HG02938 (cell line): ENCODE results near the gene SZT2.

ENCODE experiments used
- ATAC-seq: cut with Tn5 transposase; IDR thresholded peaks from one replicate; pipeline ENCODE4 v1.9.1; 2021; ENCODE audit warnings: mild to moderate bottlenecking, moderate library complexity; ENCODE audit not compliant: unreplicated experiment

SZT2 gene

DNA sequence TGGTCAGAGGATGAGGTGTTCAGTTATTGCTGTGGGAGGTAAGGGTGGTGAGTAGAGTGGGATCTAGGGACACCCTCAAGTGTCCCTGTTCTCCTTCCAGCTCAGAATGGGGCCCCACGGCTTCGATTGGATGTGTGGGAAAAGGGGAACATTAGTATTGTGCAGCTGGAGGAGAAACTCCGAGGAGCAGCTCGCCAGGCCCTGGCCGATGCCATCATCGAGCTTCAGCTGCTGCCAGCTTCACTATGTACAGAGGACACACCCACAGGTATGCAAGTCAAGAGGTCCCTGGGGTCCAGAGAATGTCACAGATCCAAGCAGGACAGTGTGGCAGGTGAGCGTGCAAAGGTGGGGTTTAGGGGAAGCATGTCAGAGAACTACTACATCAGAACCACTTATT lies 50.1 kb downstream of the SZT2 start:
- no peak for ATAC-seq

DNA sequence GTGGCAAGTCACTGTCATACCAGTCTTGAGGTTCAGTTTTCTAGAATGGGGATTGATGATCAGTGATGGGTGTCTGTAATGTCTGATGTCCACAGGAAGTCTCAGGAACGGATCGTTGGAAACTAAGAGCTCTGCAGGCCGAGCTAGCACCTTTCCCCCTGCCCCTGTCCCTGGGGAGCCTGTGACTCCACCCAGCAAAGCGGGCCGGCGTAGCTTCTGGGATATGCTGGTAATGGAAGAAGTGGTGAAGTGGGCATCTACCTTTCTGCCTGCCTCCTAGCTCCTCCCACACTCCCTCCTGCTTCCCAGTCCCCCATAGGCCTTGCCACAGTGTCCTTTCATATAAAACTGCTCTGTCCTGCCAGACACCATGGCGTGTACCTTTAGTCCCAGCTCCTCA lies 50.7 kb downstream of the SZT2 start:
- ATAC-seq: no peak

DNA sequence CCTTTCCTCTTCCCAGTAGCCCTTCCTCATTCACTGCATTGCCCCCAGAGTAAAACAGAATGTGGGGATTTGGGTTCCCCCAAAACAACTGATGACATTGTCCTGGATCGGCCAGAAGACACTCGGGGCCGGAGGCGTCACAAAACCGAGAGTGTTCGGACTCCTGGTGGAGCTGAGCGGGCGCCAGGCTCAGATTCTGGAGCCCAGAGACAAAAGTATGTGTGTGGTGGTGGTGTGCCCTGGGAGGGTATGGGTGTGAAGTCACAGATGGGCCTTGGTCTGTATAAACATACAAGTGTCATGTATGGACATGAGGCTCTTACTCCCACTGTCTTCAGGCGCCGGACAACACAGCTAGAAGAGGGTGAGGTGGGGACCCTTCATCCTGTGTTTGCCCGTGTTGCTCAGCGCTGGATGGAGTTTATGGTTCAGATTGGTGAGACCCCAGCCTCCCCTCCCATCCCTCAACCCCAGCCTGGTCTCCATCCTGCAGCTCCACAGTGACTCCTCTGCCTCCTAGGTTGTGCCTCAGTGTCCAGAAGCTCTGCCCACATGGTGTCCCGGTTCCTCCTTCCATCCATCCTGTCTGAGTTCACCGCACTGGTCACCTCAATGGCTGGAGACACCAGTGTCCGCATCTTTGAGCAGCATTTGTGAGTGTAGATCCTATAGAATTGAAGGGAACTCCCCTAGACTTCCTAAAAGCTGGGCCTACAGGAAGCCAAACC lies 51.6 kb downstream of the SZT2 start:
- ATAC-seq: no peak

DNA sequence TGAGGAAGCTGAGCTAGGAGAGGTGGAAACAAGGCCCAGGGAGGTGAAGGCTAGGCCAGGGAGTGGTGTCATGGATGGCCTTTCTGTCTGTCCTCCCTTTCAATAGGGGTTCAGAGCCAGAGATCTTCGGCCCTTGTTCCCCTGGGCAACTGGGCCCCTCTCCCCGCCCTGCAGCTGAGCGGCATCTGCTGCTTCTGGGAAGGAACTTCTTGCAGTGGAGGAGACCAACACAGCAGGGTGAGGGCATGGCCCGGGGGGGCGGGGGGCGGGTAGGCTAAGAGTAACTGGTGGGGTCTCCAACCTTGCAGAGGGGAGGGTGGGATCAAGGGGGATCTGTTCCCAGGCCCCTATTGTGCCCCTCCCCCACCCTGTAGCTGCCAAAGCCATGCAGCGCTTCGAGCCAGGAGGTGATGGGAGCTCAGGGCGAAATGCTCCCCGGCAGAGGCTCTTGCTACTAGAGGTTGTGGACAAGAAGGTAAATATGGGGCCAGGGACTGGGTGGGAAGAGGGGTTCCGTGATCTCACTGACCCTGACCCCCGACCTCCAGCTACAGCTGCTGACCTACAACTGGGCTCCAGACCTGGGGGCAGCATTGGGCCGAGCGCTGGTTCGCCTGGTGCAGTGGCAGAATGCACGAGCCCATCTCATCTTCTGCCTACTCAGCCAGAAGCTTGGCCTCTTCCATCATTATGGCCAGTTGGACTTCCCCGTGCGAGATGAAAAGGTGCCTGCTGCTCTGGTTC lies 52.4 kb downstream of the SZT2 start:
- ATAC-seq: no peak

DNA sequence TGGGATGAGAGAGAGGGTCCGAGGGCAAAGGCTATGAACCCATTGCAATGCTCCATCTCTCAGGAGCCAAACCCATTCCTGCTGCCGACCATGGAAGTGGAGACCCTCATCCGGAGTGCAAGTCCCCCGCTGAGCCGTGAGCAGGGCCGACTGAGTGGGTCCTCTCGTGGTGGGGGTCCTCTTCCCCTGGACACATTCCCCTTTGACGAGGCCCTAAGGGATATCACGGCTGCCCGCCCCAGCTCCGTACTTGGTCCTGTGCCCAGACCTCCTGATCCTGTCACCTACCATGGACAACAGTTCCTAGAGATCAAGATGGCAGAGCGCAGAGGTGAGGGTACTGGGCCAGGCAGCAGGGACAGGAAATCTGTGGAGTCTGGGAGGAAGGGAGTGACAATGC lies 53.1 kb downstream of the SZT2 start:
- ATAC-seq: no peak

DNA sequence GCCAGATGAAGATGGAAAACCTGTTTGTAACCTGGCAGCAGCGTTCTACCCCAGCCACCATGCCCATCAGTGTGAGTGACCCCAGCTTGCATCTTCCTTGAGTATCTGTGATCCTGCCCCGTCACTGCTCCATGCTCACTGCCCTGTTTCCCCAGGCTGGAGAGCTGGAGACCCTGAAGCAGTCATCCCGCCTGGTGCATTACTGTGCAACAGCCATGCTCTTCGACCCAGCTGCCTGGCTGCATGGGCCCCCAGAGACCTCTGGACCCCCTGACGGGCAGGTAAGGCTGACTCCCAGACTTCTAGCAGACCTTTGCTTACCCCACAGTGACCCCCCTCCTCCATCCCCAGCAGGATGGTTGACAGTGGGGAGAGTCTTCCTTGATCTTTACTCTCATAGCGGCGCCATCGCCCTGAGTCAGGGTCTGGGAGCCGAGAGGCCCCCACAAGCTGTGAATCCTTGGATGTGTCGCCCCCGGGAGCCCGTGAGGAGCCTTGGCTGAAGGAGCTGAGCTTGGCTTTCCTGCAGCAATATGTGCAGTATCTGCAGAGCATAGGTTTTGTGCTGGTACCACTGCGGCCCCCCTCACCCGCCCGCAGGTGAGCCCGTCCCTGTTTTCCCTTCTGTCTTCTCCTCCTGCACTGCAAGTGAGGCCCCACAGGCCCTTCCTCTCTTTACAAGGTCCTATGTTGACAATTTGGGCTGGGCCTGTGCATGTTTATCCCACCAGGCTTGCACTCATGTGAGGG lies 53.7 kb downstream of the SZT2 start:
- ATAC-seq: no peak

DNA sequence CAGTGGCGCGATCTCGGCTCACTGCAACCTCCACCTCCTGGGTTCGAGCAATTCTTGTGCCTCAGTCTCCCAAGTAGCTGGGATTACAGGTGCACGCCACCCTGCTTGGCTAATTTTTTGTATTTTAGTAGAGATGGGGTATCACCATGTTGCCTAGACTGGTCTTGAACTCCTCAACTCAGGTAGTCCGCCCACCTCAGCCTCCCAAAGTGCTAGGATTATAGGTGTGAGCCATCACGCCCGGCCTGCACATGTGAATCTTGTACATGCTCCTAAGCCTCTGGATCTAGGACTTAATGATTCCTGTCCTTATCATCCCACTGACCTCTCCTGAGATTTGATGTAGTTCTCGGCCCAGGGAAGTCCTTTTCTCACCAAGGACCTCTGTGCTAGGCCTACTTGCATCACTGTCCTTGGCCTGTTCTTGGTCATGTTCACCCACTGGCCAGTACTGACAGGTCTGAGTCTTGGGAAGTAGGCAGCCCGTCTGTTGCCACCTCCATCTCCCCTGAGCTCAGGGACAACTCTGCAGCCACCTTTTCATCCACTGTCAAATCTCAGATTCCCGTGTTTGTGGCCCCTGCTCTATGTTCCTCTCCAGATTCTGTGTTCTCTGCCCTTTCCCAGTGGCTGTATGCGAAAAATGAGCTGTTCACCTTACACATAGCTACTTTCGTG lies 54.6 kb downstream of the SZT2 start:
- ATAC-seq: no peak

DNA sequence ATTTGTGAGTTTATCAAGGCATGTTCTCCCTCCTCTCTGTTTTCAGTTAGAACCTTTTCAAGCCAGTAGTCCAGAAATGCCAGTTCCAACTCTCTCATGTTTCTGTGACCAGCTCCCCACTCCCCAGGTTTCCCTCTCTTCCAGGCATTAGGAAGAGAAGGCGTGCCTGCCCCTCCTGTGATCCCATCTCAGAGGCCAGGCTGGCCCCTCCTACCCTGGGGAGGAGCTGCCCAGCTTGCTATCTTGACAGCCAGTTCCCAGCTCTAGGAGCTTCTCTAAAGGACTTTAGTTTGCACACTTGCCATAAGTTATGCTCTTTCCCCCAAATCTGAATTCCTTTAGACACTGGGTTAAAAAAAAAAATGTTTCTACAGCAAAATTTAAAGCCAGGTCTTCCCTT lies 55.1 kb downstream of the SZT2 start:
- no peak for ATAC-seq

DNA sequence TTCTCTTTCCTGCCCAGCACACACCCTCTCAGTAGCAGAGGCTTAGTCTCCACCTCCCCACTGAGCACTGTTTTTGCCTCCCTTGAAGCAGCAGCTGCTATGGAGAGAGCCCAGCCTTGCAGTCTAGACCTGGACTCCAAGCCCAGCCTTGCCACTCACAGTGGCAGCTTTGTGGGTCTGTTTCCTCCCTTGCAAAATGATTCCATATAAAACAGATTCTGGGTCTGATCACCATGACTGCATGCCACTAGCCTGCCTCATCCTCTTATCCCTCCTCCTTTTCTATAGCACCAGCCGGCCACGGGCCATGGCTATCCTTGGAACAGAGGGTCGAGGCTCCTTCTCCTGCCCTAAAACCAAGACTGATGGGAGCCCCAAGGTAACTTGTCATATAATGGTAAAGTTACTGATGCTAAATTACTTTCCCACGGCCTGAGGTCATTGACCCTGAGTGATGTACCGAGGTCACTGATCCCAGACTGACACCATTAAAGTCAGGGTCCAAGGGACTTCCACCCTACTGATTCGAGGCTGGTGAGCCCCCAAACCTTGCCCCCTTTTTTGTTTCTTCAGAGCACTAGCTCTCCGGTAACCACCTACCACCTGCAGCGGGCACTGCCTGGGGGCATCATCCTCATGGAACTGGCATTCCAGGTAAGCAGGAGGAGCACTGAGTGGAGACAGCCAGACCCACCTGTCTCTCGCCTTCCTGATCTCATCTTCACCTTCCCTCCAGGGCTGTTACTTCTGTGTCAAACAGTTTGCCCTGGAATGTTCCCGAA lies 56.1 kb downstream of the SZT2 start:
- no peak for ATAC-seq

DNA sequence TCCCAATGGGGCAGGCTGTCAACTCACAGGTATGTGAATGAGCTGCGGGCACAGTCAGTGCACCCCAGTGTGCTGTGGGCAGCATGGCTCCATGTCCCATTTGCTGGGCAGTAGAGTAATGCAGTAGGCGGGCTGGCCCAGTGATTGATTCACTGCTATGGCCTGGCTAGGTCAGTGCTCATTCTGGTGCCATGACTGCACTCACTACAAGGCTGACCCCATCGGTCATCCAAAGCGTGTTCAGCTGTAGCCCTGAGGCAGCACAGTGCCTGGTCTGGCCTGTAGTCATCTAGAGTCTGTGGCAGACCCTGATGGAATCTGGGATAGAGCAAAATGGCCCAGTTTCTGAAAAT lies 56.7 kb downstream of the SZT2 start:
- ATAC-seq: no peak

DNA sequence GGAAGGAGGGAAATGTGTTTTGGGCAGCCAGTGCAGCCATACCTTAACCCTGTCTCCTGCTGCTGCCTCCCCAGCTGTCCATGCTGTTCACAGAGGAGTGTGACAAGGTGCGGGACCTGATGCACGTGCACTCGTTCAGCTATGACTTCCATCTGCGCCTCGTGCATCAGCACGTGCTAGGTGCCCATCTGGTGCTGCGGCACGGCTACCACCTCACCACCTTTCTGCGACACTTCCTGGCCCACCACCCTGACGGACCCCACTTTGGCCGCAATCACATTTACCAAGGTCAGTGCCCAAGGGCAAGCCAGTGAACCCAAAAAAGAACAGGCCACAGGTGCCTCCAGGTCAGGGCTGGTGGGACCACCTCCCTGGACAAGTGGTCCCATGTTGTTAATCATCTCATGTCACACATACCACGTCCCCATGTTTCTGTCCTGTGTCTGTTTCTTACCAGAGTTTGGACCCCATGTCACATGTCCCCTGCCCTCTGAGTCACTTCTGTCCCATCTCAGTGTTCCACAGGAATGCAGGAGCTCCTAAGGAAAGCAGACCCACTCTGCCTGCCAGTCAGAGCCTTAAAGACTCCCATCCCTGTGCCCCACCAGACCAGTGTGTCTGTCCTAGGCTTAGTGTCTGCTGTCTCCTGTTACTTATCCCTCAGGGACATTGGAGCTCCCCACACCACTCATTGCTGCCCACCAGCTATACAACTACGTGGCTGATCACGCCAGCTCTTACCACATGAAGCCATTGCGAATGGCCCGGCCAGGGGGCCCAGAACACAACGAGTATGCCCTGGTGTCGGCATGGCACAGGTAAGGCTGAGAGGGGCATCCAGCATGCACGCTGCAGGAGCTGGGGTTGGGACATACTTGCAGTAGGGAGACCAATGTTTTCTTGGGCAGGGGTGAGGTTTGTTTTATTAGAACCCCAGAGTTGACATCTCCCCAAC lies 57.5 kb downstream of the SZT2 start:
- no peak for ATAC-seq

DNA sequence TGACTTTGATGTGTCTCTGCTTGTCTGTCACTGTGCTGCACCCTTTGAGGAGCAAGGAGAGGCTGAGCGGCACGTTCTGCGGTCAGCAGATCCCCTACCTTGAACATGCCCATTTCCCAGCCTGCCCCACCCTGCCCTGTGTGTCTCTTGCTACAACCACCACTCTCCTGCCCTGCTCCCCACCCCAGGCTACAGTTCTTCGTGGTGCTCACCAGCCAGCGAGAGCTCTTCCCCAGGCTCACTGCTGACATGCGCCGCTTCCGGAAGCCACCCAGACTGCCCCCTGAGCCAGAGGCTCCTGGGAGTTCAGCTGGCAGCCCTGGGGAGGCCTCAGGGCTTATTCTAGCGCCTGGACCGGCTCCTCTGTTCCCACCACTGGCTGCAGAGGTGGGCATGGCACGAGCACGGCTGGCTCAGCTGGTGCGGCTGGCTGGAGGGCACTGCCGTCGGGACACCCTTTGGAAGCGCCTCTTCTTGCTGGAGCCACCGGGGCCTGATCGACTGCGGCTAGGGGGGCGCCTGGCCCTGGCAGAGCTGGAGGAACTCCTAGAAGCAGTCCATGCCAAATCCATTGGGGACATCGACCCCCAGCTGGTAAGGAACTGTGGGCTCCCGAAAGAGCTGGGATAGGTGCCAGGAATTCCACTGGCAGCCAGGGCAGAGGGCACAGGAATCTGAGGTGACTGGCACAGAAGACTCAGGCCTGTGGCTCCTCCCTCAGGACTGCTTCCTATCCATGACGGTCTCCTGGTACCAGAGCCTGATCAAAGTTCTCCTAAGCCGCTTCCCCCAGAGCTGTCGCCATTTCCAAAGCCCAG lies 58.4 kb downstream of the SZT2 start:
- no peak for ATAC-seq

DNA sequence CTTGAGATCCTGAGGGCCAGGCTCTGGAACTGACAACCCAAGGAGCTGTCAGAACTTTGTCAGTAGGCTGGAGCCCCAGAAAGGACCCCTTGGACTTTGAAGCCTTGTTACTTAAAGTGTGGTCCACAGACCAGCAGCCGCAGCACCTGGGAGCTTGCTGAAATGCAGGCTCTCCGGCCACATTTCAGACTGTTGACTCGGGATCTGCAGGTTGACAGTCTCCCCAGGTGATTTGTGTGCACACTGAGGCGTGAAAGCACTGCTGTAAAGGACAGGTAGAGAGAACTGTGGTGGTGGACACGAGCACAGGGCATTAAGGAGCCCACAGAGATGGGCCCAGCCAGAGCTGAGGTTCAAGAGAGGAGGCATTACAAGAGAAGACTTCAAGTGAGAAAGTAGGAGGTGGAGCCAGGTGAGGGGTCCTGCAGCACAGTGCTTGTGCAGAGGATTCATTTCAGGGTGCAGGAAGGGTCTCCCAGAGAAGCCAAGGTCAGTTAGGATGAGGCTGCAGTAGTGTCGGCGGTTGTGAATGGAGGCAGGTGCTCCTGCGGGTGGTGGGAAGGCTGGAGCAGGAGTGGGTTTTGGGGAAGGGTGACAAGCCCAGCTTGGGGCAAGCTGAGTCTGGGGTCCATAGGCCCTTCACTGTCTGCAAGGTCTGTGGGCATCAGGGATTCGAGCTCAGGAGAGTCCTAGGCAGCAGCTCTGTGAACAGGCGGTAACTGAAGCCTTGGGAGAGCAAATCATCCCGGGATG lies 59.4 kb downstream of the SZT2 start:
- no peak for ATAC-seq

DNA sequence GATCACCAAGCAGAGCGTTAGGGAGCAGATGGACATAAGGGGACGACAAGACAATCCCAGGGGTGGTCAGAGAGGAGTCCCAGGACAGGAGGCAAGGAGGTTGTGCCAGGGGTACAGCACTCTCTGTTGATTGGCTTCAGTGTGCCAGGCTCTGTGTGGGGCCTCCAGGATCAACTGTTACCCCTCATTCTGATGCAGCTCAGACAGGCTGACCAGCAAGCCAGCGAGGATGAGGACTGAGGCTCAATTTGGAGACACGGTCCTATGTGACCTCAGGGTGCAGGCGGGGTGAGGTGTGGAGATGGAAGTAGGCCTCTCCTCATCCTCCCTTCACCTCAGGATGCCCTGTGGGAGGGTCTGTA lies 60.0 kb downstream of the SZT2 start:
- ATAC-seq: no peak

DNA sequence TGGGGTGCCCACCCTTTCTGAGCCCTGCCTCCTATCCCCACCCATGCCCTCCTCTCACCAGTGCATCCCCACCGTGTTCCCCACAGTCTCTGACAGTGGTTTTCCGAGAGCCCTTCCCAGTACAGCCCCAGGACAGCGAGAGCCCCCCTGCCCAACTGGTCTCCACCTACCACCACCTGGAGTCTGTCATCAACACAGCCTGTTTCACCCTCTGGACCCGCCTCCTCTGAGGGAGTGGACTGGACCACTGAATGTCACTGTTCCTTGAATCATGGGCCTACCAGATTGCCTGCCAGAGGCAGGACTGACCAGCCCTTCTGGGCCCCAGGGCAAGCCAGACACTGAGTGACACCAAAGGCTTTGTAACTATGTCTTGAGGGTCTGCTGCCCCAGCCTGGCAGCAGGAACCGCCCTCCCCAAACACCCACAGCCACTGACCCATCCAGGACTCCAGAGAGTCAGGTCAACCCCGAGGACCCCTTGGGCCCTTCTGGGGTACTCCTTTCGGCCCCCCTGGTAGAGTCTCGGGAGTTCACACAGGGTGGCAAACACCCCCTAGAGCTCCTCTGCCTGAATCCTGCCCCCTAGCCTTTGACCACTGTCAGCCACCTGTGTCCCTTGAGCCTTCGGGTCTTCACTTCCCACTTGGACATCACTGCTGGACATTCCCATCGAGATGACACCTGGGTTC lies 60.7 kb downstream of the SZT2 start:
- no peak for ATAC-seq

DNA sequence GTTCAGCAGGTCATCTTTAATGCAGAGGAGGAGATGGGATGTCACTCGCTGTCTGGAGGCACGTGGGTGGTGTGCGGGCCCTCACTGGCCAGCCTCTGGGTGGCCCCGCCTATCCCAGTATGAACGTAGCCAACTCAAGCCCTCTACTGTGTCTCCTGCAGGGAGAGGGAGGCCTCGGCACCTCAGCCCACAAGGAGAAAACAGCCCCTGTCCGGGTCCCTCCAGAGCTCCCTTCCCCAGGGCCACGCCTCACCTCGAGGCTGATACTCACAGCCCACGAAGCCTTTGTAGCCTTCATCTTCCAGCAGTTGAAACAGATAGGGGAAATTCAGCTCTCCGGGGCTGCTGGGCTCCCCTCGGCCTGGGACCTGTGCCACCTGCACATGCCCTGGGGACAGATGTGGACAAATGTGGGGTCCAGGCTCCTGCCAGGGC lies 61.5 kb downstream of the SZT2 start:
- no peak for ATAC-seq

DNA sequence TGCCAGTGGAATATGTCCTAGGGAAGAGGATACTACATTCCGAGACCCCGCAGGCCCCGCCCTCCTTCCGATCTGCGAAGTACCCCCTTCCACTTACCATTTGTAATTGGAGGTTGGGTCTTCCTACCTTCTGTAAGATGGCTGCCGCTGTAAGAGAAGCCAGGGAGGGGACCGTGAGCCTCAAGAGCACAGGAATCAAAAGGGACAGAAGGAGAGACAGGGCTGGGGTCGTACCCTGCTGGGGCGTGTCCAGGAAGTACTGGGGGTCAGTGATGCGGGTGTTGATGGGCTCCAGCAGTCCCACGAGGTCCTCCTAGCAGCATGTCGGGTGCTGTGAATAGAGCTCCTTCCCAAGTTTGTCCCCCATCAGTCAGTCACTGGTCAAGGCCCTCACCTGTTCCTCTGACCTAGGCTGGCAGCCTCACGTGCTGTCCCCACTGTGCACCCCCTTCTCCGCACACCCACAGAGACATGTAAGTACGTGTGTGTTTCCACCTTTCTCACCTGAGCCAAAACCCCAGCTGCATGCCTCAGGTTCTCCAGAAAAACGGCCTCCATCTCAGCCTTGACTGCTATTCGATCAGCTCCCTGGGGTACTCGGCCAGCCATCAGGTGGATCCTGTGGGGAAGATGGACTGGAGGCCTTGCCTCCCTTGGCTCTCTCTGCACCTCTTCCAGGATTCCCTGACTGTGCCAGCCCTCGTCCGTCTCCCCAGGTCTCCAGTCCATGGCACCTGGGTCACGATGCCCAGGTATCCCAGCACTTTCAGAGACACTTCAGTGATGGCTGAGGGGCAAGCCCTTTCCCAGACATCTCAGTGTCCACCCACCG lies 62.2 kb downstream of the SZT2 start:
- no peak for ATAC-seq
